Measurements from ENCODE around the gene OR51E1. TPM values are rescaled to one million over a fixed set of nuclear protein-coding genes. Genes with fewer than 3 reads are reported as not detected.

OR51E1 gene
- total RNA-seq, 1 experiment from 2014 or later: not detected

GRCh38 chr11:4643076-4643475, 706 bp upstream of the OR51E1 start:
- in situ Hi-C loops (cut with HindIII; ENCODE audit: low pct_unique_long_range_greater_than_20kb, low sequenced_read_pairs): no loop called here
- DNase-seq (ENCODE audit: low read depth, low spot score): no peak

GRCh38 chr11:4644233-4644632, 451 bp downstream of the OR51E1 start:
- in situ Hi-C loops (cut with HindIII; ENCODE audit: low pct_unique_long_range_greater_than_20kb, low sequenced_read_pairs): no loop called here
- no peak for DNase-seq (ENCODE audit: low read depth, low spot score)

DNA sequence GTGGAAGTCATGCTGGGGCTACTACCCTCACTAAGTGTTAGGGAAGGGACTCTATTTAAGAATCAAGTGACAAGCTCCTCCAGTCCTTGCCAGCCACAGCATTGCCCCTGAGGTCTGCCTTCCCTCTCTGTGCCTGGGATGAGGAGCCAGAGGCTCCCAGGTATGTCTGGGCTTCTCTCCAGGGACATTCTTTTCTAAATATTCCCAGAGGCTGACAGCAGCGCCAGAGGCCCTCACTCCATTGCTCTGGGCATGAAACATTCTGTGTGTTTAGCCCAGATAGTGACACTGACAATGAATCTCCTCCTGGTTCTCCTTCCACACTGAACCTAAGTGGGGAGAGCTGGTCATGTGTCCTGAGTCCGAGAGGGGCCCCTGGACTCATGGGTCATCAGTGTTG, 2.2 kb downstream of the OR51E1 start:
- in situ Hi-C loops (cut with HindIII; ENCODE audit: low pct_unique_long_range_greater_than_20kb, low sequenced_read_pairs): no loop called here

DNA sequence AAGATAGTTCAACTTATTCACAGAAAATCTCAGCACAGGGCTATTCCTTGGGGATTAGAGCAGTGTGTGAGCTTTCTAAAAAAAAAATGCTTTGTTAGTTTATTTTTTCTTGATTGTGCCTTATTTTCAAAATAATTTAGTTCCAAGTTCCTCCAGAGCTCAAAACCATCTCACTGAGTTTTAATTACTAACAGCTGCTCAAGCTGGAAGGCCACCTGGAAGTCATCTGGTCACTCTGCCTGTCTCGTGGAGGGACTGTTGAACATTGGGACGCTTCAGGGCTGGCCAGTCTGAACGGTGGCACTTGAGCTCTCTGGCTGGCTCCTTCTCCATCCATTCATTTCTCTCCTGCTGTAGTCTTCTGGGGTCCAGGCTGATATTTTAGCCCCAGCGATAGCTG, 4.0 kb downstream of the OR51E1 start:
- in situ Hi-C loops (cut with HindIII; ENCODE audit: low pct_unique_long_range_greater_than_20kb, low sequenced_read_pairs): no loop called here
- DNase-seq (ENCODE audit: low read depth, low spot score): no peak

More for the DNA sequence above, 2.2 kb downstream of the OR51E1 start:
- no peak for DNase-seq (ENCODE audit: low read depth, low spot score)

DNA sequence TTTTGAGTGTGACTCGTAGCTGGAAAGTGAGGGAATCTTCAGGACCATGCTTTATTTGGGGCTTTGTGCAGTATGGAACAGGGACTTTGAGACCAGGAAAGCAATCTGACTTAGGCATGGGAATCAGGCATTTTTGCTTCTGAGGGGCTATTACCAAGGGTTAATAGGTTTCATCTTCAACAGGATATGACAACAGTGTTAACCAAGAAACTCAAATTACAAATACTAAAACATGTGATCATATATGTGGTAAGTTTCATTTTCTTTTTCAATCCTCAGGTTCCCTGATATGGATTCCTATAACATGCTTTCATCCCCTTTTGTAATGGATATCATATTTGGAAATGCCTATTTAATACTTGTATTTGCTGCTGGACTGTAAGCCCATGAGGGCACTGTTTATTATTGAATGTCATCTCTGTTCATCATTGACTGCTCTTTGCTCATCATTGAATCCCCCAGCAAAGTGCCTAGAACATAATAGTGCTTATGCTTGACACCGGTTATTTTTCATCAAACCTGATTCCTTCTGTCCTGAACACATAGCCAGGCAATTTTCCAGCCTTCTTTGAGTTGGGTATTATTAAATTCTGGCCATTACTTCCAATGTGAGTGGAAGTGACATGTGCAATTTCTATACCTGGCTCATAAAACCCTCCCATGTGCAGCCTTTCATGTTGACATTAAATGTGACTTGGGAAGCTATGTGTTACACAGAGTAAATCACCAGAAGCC, 11.0 kb downstream of the OR51E1 start:
- in situ Hi-C loops (cut with HindIII; ENCODE audit: low pct_unique_long_range_greater_than_20kb, low sequenced_read_pairs): no loop called here
- no peak for DNase-seq (ENCODE audit: low read depth, low spot score)

- in situ Hi-C loops (cut with HindIII; ENCODE audit: low pct_unique_long_range_greater_than_20kb, low sequenced_read_pairs): no loop called here
- DNase-seq (ENCODE audit: low read depth, low spot score): no peak
Measured at GRCh38 chr11:4658629-4659445, 15.1 kb downstream of the OR51E1 start.

DNA sequence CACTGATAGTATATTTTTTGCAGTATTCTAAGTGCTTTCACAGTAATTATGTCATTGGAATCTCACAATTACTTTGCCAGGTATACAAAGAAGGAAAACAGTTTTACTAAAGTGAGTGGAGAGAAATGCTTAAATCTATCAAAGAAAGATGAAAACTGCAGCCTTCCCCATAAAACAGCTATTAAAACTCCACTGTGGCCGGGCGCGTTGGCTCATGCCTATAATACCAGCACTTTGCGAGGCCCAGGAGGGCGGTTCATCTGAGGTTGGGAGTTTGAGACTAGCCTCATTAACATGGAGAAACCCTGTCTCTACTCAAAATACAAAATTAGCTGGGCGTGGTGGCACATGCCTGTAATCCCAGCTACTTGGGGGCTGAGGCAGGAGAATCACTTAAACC, 19.1 kb downstream of the OR51E1 start:
- in situ Hi-C loops (cut with HindIII; ENCODE audit: low pct_unique_long_range_greater_than_20kb, low sequenced_read_pairs): no loop called here
- DNase-seq (ENCODE audit: low read depth, low spot score): no peak

GRCh38 chr11:4664183-4664582, 20.4 kb downstream of the OR51E1 start:
- DNase-seq (ENCODE audit: low read depth, low spot score): no peak
- in situ Hi-C loops (cut with HindIII; ENCODE audit: low pct_unique_long_range_greater_than_20kb, low sequenced_read_pairs): no loop called here

DNA sequence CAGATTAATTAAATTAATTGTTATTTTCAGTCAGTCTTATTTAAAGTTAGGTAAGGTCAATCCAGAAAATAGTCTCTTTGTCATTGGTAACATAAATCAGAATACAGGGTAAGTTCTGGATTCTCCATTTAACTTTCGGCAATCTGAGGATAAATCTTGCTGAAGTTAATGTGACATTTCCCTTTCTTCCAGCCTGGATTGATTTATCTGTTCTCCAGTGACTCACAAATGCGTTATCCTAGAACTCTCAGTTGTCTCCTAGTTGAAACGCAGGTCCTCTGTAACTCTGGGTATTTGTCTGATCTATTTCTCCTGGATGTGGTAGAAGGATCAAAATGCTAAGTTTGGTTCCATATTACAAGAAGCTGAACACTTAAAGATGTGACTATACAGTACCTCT, 21.0 kb downstream of the OR51E1 start:
- no peak for DNase-seq (ENCODE audit: low read depth, low spot score)
- in situ Hi-C loops (cut with HindIII; ENCODE audit: low pct_unique_long_range_greater_than_20kb, low sequenced_read_pairs): no loop called here

- in situ Hi-C loops (cut with HindIII; ENCODE audit: low pct_unique_long_range_greater_than_20kb, low sequenced_read_pairs): no loop called here
- DNase-seq (ENCODE audit: low read depth, low spot score): no peak
Measured at GRCh38 chr11:4665424-4665823, 21.6 kb downstream of the OR51E1 start.

DNA sequence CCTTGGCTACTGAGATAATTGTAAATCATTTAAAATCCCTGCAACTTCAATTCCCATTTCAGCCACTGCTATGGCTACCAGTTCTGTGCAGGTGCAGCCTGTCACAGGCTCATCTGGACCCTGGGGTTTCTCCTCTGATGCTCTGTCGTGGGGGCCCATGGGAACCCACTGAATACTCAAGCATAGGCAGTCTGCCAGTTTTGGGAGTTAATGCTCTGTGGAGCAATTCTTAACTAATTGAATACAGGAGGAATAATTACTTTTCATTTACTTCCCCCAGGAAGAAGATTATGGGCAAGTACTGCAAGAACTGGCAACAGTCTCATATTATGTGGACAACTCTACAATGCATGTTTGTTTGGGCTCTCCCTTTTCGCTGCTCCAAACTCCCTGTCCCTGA, 28.0 kb downstream of the OR51E1 start:
- in situ Hi-C loops (cut with HindIII; ENCODE audit: low pct_unique_long_range_greater_than_20kb, low sequenced_read_pairs): no loop called here
- DNase-seq (ENCODE audit: low read depth, low spot score): no peak

- in situ Hi-C loops (cut with HindIII; ENCODE audit: low pct_unique_long_range_greater_than_20kb, low sequenced_read_pairs): no loop called here
- DNase-seq (ENCODE audit: low read depth, low spot score): no peak
Measured at GRCh38 chr11:4672470-4672869, 28.7 kb downstream of the OR51E1 start.

DNA sequence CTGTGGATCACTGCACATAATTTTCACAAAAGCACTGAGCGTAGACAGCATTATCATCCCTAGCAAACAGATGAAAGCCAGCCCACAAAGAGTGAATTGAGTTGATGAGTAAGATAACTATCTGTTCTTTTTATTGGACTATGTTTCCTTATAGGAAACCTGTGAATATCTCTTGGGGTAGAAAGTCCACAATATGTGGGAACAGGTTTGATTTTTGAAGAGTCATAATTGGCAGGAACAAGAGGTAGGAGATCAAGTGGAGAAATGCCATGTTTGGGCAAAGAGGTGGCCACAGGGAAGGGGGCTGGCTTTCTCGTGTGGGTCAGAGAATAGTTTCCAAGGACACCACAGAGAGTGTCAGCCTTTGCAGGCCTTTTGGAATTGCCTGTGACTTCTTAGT, 30.0 kb downstream of the OR51E1 start:
- DNase-seq (ENCODE audit: low read depth, low spot score): no peak
- in situ Hi-C loops (cut with HindIII; ENCODE audit: low pct_unique_long_range_greater_than_20kb, low sequenced_read_pairs): no loop called here

- in situ Hi-C loops (cut with HindIII; ENCODE audit: low pct_unique_long_range_greater_than_20kb, low sequenced_read_pairs): no loop called here
- no peak for DNase-seq (ENCODE audit: low read depth, low spot score)
Measured at GRCh38 chr11:4677948-4678347, 34.2 kb downstream of the OR51E1 start.

- in situ Hi-C loops (cut with HindIII; ENCODE audit: low pct_unique_long_range_greater_than_20kb, low sequenced_read_pairs): no loop called here
- no peak for DNase-seq (ENCODE audit: low read depth, low spot score)
Measured at GRCh38 chr11:4680341-4680740, 36.6 kb downstream of the OR51E1 start.

GRCh38 chr11:4682623-4683419, 39.0 kb downstream of the OR51E1 start:
- in situ Hi-C loops (cut with HindIII; ENCODE audit: low pct_unique_long_range_greater_than_20kb, low sequenced_read_pairs): no loop called here
- no peak for DNase-seq (ENCODE audit: low read depth, low spot score)

GRCh38 chr11:4684631-4685285, 41.0 kb downstream of the OR51E1 start:
- no peak for DNase-seq (ENCODE audit: low read depth, low spot score)
- in situ Hi-C loops (cut with HindIII; ENCODE audit: low pct_unique_long_range_greater_than_20kb, low sequenced_read_pairs): no loop called here

GRCh38 chr11:4695442-4695841, 51.7 kb downstream of the OR51E1 start:
- in situ Hi-C loops (cut with HindIII; ENCODE audit: low pct_unique_long_range_greater_than_20kb, low sequenced_read_pairs): no loop called here
- DNase-seq (ENCODE audit: low read depth, low spot score): no peak

Measured in SK-MEL-5 (cell line).